GM19438 (cell line): ENCODE data around the gene PLEKHJ1.

Experiments used
- ATAC-seq: cut with Tn5 transposase; IDR thresholded peaks from one replicate; pipeline ENCODE4 v1.9.1; 2021; ENCODE audit warnings: low read depth; ENCODE audit not compliant: unreplicated experiment

PLEKHJ1 gene

GRCh38 chr19:2270423-2271233 lies 34.5 kb upstream of the PLEKHJ1 start:
- no peak for ATAC-seq

- no peak for ATAC-seq
Measured at GRCh38 chr19:2270157-2270422, 34.0 kb upstream of the PLEKHJ1 start.

GRCh38 chr19:2269244-2270156 lies 33.4 kb upstream of the PLEKHJ1 start:
- ATAC-seq: peak; percentile 41

GRCh38 chr19:2268861-2269243 lies 32.7 kb upstream of the PLEKHJ1 start:
- no peak for ATAC-seq

GRCh38 chr19:2268480-2268830 lies 32.3 kb upstream of the PLEKHJ1 start:
- no peak for ATAC-seq

- ATAC-seq: no peak
Measured at GRCh38 chr19:2266183-2266993, 30.3 kb upstream of the PLEKHJ1 start.

- ATAC-seq: no peak
Measured at GRCh38 chr19:2261438-2262172, 25.5 kb upstream of the PLEKHJ1 start.

- no peak for ATAC-seq
Measured at GRCh38 chr19:2260341-2260805, 24.2 kb upstream of the PLEKHJ1 start.

GRCh38 chr19:2259336-2259735 lies 23.2 kb upstream of the PLEKHJ1 start:
- no peak for ATAC-seq

GRCh38 chr19:2255982-2256685 lies 20.0 kb upstream of the PLEKHJ1 start, which contains the start of gene JSRP1:
Gene JSRP1, minus strand, starts transcription at chr19:2256417. Its CDS starts 1,103 bp downstream, at chr19:2255314.
- no peak for ATAC-seq

- ATAC-seq: no peak
Measured at GRCh38 chr19:2255112-2255845, 19.1 kb upstream of the PLEKHJ1 start.

GRCh38 chr19:2254064-2254872 lies 18.1 kb upstream of the PLEKHJ1 start:
- no peak for ATAC-seq

GRCh38 chr19:2253106-2254063 lies 17.3 kb upstream of the PLEKHJ1 start:
- no peak for ATAC-seq

- ATAC-seq: no peak
Measured at GRCh38 chr19:2252797-2253105, 16.6 kb upstream of the PLEKHJ1 start.

GRCh38 chr19:2252055-2252796 lies 16.1 kb upstream of the PLEKHJ1 start:
- ATAC-seq: no peak
